Activated naive CD4-positive, alpha-beta T cell treated with anti-CD3 and anti-CD28 coated beads, Interleukin-2, amount 50 U/mL, for 72 hours (primary cell): ENCODE results near the gene PKN2. TPM values are rescaled to one million over a fixed set of nuclear protein-coding genes. Genes with fewer than 3 reads are reported as not detected.
"Not testable (repeated sequence)": the region's sequence is repeated elsewhere in the genome, so short reads cannot be mapped to it uniquely, and the experiment has no call there.

Experiments
- ATAC-seq, 2 donors: fragments of 150-1000 bp; cut with Tn5 transposase; 2 replicates each; pipeline ENCODE4 v1.10.0; 2021; ENCODE audit warnings: mild to moderate bottlenecking in 2 of 2, moderate library complexity in 2 of 2
- DNase-seq, 2 donors: peaks; one replicate each; pipeline ENCODE4 v3.0.0; 2021 to 2022; ENCODE audit warnings: low spot score in 2 of 2
- H3K27ac Mint-ChIP-seq, 2 donors: one replicate each; pipeline ENCODE4 v1.8.0; 2022; ENCODE audit warnings: mild to moderate bottlenecking in 2 of 2, mixed read lengths in 2 of 2
- H3K36me3 Mint-ChIP-seq, 2 donors: one replicate each; pipeline ENCODE4 v1.8.0; 2022; ENCODE audit warnings: mixed read lengths in 2 of 2
- H3K9me3 Mint-ChIP-seq, 2 donors: one replicate each; pipeline ENCODE4 v1.8.0; 2022; ENCODE audit warnings: mixed read lengths in 2 of 2
- total RNA-seq, 2 donors: library from RNA; stranded (reverse); gene quantifications; one replicate each; pipeline ENCODE4 v1.2.3, GENCODE V29; 2022

Gene PKN2
- total RNA-seq, 2 donors from 2014 or later: 27.0 to 35.0 TPM

DNA sequence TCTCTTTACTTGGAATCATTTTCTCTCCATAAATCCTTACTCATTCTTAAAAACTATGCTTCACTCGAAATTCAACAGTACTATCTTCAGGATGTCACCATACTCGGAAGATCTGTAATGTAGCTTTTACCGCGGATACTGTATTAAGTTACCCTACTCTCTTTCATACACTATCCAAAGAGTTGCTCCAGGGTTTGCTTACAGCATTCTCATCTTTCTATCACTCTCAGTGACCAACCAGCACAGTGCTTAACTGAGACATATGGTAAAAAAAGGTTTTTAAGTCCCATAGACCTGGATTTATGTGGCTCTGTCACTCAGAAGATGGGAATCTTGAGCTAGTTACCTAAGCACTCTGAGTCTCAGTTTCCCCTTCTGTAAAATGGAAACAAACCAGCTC lies 191.5 kb downstream of the PKN2 start:
- DNase-seq (no peak), ATAC-seq (no peak)
- Mint-ChIP-seq H3K9me3 (no peaks in the 10 kb centered on the region), H3K36me3 (peaks cover 0 to 6% of the 10 kb centered on the region in 2 donors), H3K27ac (no peak overlapping the region)

DNA sequence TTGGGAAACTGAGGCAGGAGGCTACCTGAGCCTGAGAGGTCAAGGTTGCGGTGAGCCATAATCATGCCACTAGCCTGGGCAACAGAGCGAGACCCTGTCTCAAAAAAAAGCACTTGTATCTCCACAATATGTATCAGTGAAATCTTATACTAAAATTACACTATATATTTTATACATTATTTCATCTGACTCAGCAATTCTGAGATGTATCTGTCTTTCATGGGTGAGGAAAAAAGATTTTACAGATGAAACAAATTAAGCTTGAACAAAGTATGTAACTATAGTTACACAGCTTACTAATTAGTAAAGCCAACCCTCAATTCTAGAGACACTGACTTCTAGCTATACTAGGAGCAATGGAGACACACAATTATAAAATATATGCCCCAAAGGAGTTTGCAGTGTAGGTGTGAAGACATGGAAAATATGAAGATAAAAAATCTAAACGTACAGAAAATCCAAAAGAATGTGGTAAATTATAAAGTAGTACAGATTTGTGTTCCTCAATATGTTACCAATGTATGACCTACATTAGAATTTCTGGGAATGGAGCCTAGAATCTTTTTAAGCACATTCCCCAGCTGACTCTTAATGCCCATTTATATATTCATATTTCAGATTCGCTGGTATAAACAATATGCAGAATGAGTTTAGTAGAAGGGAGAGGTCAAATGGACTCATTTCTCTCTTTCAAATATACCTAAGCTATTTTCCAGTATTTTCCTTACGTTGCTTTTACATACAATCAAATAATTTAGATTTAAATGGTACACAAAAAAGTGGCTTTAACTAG lies 192.7 kb downstream of the PKN2 start:
- Mint-ChIP-seq H3K36me3 (no peaks in the 10 kb centered on the region), H3K27ac (no peak overlapping the region), H3K9me3 (no peaks in the 10 kb centered on the region)
- no peak for ATAC-seq
- no peak for DNase-seq

DNA sequence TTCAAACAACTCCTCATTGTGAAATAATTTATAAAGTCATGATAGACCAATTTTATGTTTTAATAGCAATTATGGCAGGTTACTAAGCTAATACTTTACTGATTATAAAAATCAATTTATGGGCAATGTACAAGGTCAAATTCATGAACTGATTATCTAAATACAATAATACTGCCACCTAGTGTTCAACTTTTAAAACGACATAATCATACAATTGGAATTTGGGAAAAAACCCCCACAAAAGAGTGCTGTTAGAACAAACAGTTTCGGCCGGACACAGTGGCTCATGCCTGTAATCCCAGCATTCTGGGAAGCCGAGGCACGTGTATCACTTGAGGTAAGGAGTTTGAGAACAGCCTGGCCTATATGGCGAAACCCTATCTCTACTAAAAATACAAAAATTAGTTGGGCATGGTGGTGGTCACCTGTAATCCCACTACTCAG lies 193.3 kb downstream of the PKN2 start:
- no peak for DNase-seq
- peak overlapping the region in 1 of 2 donors; percentile 75 for H3K27ac Mint-ChIP-seq
- H3K9me3 Mint-ChIP-seq: no peaks in the 10 kb centered on the region
- H3K36me3 Mint-ChIP-seq: no peaks in the 10 kb centered on the region
- no peak for ATAC-seq

DNA sequence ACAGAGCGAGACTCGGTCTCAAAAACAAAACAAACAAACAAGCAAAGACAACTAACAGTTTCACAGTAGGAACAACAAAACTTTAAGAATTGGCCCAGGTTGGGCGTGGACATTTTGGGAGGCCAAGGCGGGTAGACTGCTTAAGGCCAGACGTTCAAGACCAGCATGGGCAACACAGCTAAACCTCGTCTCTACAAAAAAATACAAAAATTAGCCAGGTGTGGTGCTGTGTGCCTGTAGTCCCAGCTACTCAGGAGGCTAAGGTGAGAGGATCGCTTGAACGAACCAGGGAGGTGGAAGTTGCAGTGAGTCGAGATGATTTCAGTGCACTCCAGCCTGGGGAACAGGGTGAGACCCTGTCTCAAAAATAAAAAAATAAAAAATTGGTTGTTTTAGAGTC lies 193.8 kb downstream of the PKN2 start:
- Mint-ChIP-seq H3K9me3 (no peaks in the 10 kb centered on the region), H3K27ac (peak overlapping the region in 1 of 2 donors; percentile 75), H3K36me3 (no peaks in the 10 kb centered on the region)
- no peak for ATAC-seq
- no peak for DNase-seq

GRCh38 chr1:88878731-88879130 lies 194.7 kb downstream of the PKN2 start:
- ATAC-seq: no peak

DNA sequence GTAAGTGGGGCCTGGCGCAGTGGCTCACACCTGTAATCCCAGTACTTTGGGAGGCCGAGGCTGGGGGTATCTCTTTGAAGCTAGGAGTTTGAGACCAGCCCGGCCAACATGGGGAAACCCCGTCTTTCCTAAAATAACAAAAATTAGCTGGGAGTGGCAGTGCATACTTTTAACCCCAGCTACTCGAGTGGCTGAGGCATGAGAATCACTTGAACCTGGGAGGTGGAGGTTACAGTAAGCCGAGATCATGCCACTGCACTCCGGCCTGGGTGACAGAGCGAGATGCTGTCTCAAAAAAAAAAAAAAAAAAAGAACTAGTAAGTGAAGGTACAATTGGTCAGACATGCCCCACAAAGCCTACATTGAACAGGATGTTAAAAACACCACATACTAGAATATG lies 196.6 kb downstream of the PKN2 start:
- not testable (repeated sequence) for H3K36me3 Mint-ChIP-seq, DNase-seq, ATAC-seq, H3K9me3 Mint-ChIP-seq, H3K27ac Mint-ChIP-seq

More at GRCh38 chr1:88878731-88879130, 194.7 kb downstream of the PKN2 start:
- H3K27ac Mint-ChIP-seq: peak overlapping the region in 1 of 2 donors; percentile 46
- no peaks in the 10 kb centered on the region for H3K9me3 Mint-ChIP-seq
- H3K36me3 Mint-ChIP-seq: no peaks in the 10 kb centered on the region
- no peak for DNase-seq

DNA sequence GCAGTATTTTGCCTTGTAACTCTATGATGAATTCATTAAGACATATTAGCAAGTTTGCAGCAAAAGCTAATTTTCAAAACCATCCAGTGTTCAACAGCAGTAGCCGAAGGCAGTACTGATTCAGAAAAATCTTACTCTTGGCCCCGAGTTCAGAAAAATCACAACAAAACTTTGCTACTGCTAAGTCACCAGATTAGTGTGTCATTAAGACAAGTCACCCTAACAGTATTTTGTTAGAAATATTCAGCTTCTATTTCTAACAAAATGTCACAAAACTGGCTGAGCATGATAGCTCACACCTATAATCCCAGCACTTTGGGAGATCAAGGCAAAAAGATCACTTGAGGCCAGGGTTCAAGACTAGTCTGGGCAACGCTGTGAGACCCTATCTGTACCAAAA lies 199.1 kb downstream of the PKN2 start:
- Mint-ChIP-seq H3K9me3 (no peaks in the 10 kb centered on the region), H3K27ac (no peak overlapping the region), H3K36me3 (peaks cover 0 to 6% of the 10 kb centered on the region in 2 donors)
- ATAC-seq (no peak), DNase-seq (no peak)

Other genes starting within 250 kb of the PKN2 start
- gene GTF2B, start 207.3 kb downstream of the PKN2 start, total RNA-seq: 10 to 100 TPM; 40.0 to 55.8 TPM